ENCODE results near the gene HBS1L. TPM values are rescaled to one million over a fixed set of nuclear protein-coding genes. Genes with fewer than 3 reads are reported as not detected.

HBS1L gene
- polyA plus RNA-seq, 3 donors: 16.0 to 48.9 (median 36.3) TPM

DNA sequence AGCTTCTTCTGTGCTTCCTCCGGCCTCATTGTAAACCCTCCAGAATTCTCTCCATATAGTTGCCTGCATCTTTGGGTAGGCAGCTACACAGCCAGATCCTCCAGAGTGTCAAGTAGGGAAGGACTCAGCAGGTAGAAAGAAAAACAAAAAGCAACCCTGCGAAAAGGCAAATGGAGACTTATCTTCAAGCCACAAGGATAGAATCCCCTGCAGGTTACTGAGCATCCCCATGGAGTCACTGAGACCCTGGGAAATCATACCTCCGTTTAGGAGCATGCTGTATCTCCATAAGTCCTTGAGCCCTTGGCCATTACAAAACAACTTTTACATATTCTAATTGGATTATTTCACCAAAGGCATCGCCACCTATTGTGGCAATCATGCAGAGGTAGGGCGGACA, 133.3 kb downstream of the HBS1L start:
- no peak for DNase-seq
- Histone ChIP-seq H3K27ac (ENCODE audit: low read depth in 1 of 2, low read length in 2 of 2) (no peak overlapping the region), H3K4me1 (ENCODE audit: control insufficient read depth in 1 of 2, insufficient read depth in 2 of 2, low read length in 2 of 2) (no peaks in the 10 kb centered on the region), H2AFZ (ENCODE audit: insufficient read depth, low read depth, low read length, poor library complexity, severe bottlenecking) (no peak overlapping the region), H3K4me3 (replicated peaks in 1 of 3; ENCODE audit: low read depth in 2 of 3, low read length in 3 of 3) (no peak overlapping the region), H4K20me1 (ENCODE audit: insufficient read depth, low read length) (no peaks in the 10 kb centered on the region), H3K9ac (ENCODE audit: insufficient read depth, low read length, poor library complexity, severe bottlenecking) (no peak overlapping the region), H3K4me2 (replicated peaks; ENCODE audit: extremely low read depth, low read length, poor library complexity, severe bottlenecking) (no peak overlapping the region), H3K36me3 (replicated peaks in 1 of 2; ENCODE audit: control insufficient read depth in 1 of 2, insufficient read depth in 2 of 2, low read length in 2 of 2) (no peaks in the 10 kb centered on the region), H3K9me3 (replicated peaks in 1 of 2; ENCODE audit: control insufficient read depth in 1 of 2, insufficient read depth in 1 of 2, low read length in 2 of 2) (no peaks in the 10 kb centered on the region), H3K79me2 (ENCODE audit: insufficient read depth, low read length) (no peaks in the 10 kb centered on the region), H3K27me3 (ENCODE audit: control insufficient read depth in 2 of 2, insufficient read depth in 2 of 2, low read length in 2 of 2) (no peaks in the 10 kb centered on the region)
- Mint-ChIP-seq H3K9me3 (peaks cover 0 to 6% (median 0%) of the 10 kb centered on the region in 7 donors), H3K36me3 (no peaks in the 10 kb centered on the region), H3K27ac (no peak overlapping the region), H3K27me3 (ENCODE audit: low read depth in 3 of 3) (peaks cover 0 to 8% (median 4%) of the 10 kb centered on the region in 3 donors), H3K4me1 (no peaks in the 10 kb centered on the region), H3K4me3 (no peak overlapping the region)
- TF ChIP-seq, protein P1, sequence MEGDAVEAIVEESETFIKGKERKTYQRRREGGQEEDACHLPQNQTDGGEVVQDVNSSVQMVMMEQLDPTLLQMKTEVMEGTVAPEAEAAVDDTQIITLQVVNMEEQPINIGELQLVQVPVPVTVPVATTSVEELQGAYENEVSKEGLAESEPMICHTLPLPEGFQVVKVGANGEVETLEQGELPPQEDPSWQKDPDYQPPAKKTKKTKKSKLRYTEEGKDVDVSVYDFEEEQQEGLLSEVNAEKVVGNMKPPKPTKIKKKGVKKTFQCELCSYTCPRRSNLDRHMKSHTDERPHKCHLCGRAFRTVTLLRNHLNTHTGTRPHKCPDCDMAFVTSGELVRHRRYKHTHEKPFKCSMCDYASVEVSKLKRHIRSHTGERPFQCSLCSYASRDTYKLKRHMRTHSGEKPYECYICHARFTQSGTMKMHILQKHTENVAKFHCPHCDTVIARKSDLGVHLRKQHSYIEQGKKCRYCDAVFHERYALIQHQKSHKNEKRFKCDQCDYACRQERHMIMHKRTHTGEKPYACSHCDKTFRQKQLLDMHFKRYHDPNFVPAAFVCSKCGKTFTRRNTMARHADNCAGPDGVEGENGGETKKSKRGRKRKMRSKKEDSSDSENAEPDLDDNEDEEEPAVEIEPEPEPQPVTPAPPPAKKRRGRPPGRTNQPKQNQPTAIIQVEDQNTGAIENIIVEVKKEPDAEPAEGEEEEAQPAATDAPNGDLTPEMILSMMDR (IDR thresholded peaks at IDR 0.05): no peak
- WGBS (ENCODE audit: insufficient coverage): 98% methylated on average over 4 of the region's 5 CpGs
- intact Hi-C loops (cut with micrococcal nuclease): no loop called here

DNA sequence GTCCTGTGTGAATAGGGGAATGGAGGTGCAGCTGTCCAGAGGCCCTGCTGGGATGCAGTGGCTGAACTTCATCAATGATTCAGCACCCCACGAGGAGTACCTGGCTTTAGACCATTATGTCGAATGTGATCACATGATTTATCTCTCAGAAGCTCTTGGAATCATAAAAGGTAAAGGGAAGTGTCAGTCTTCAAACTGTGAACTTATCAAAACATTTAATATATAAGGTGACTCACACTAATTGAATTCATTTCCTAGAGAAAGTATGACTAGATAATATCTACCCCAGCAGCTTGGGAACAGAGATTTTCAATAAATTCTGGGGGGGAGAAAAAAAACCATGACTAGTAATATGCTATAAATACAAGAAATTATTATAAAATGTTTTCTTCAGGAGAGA, 134.2 kb downstream of the HBS1L start:
- Mint-ChIP-seq H3K4me1 (no peaks in the 10 kb centered on the region), H3K36me3 (no peaks in the 10 kb centered on the region), H3K27ac (no peak overlapping the region), H3K27me3 (ENCODE audit: low read depth in 3 of 3) (peaks cover 2 to 8% (median 4%) of the 10 kb centered on the region in 3 donors), H3K9me3 (peaks cover 0 to 6% (median 0%) of the 10 kb centered on the region in 7 donors), H3K4me3 (no peak overlapping the region)
- Histone ChIP-seq H3K9me3 (replicated peaks in 1 of 2; ENCODE audit: control insufficient read depth in 1 of 2, insufficient read depth in 1 of 2, low read length in 2 of 2) (no peaks in the 10 kb centered on the region), H4K20me1 (ENCODE audit: insufficient read depth, low read length) (no peaks in the 10 kb centered on the region), H3K79me2 (ENCODE audit: insufficient read depth, low read length) (no peaks in the 10 kb centered on the region), H3K27me3 (ENCODE audit: control insufficient read depth in 2 of 2, insufficient read depth in 2 of 2, low read length in 2 of 2) (no peaks in the 10 kb centered on the region), H3K4me2 (replicated peaks; ENCODE audit: extremely low read depth, low read length, poor library complexity, severe bottlenecking) (no peak overlapping the region), H3K9ac (ENCODE audit: insufficient read depth, low read length, poor library complexity, severe bottlenecking) (no peak overlapping the region), H3K36me3 (replicated peaks in 1 of 2; ENCODE audit: control insufficient read depth in 1 of 2, insufficient read depth in 2 of 2, low read length in 2 of 2) (no peaks in the 10 kb centered on the region), H3K27ac (ENCODE audit: low read depth in 1 of 2, low read length in 2 of 2) (no peak overlapping the region), H2AFZ (ENCODE audit: insufficient read depth, low read depth, low read length, poor library complexity, severe bottlenecking) (no peak overlapping the region), H3K4me3 (replicated peaks in 1 of 3; ENCODE audit: low read depth in 2 of 3, low read length in 3 of 3) (no peak overlapping the region), H3K4me1 (ENCODE audit: control insufficient read depth in 1 of 2, insufficient read depth in 2 of 2, low read length in 2 of 2) (no peaks in the 10 kb centered on the region)
- TF ChIP-seq, protein P1 (IDR thresholded peaks at IDR 0.05): no peak
- intact Hi-C loops (cut with micrococcal nuclease): no loop called here
- DNase-seq: no peak
- no CpG with 5 or more reads among the region's 2 CpGs for WGBS (ENCODE audit: insufficient coverage)
